ENCODE results near the gene STIP1.

- peak; percentile 89 for TF ChIP-seq CTCF (IDR thresholded peaks at IDR 0.05)
- TF ChIP-seq EZH2phosphoT487 (IDR thresholded peaks at IDR 0.05), result no peak
These were observed 39.7 kb upstream of the STIP1 start for GRCh38 chr11:64146036-64146955.
